GM12892 (cell line): ENCODE measurements around the gene CCNYL1.

Experiments used
- DNase-seq: peaks from one replicate; pipeline ENCODE4 v3.0.0; 2011; ENCODE audit not compliant: insufficient read length
- FAIRE-seq: peaks from 2 replicates; lab custom pipeline; 2011; peaks lifted over from hg19 to GRCh38; lab: Jason Lieb, UNC
- POLR2A ChIP-seq: IDR thresholded peaks from 2 replicates; pipeline ENCODE4 v1.6.1; 2011; ENCODE audit warnings: low read depth, low read length, control low read depth
- POLR2AphosphoS5 ChIP-seq: IDR thresholded peaks from 2 replicates; pipeline ENCODE4 v1.6.1; 2011; ENCODE audit warnings: low read depth, low read length, control low read depth
- TAF1 ChIP-seq: IDR thresholded peaks from 2 replicates; pipeline ENCODE4 v1.6.1; 2011; ENCODE audit warnings: low read depth, mild to moderate bottlenecking, control low read depth, low read length, borderline replicate concordance

The CCNYL1 gene

DNA sequence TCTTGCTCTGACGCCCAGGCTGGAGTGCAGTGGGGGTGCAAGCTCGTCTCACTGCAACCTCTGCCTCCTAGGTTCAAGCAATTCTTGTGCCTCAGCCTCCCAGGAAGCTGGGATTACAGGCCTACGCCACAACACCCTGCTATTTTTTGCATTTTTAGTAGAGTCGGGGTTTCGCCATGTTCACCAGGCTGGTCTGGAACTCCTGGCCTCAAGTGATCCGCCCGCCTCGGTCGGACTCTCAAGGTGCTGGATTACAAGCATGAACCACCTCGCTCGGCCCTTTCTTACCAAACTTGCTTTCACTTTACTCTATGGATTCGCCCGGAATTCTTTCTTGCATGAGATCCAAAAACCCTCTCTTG lies 61.4 kb downstream of the CCNYL1 start:
- DNase-seq (no peak), FAIRE-seq (no peak)
- TF ChIP-seq POLR2A (no peak), POLR2AphosphoS5 (no peak), TAF1 (no peak)

DNA sequence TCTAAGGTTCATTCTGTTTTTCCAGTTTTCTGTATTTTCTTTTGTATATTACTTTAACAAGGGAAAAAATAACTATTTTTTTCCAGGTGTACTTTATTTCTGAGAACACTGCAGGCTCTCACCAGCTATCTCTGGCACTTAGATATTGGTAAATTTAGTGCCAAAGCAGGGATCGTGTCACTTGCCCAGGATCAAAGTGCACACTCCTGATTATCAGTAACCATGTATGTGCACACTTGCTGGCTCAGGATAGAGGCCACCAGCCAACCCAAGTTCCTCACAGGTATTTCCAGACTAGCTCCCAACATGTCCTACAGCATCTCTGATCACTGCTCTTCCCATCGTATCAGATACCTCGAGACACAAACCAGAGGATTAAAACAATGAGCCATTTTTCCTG lies 64.0 kb downstream of the CCNYL1 start:
- DNase-seq, result no peak
- TF ChIP-seq POLR2AphosphoS5, result no peak
- TF ChIP-seq POLR2A, result no peak
- no peak for TF ChIP-seq TAF1
- FAIRE-seq, result no peak

DNA sequence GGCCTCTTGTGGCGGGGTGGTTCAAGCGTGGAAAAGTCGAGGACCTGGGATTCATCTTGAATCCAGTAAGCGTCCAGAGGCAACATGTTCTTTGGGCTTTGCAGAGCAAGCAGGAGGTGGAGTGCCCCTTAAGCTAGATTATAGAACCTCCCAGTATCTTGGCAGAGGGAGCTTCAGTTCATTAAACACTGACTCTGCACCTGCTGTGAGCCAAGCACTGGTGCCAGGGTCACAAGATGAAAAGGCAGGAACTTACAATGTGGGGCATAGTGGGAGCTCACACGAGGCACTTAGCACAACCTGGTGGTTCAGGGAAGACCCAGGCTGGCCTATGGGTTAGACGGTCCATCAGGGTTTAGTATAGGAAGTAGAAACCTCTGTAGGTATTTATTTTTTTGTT lies 65.7 kb downstream of the CCNYL1 start:
- FAIRE-seq (no peak), DNase-seq (no peak)
- no peak for TF ChIP-seq POLR2AphosphoS5
- TF ChIP-seq POLR2A, result no peak
- TF ChIP-seq TAF1, result no peak

GRCh38 chr2:207778298-207778882 lies 67.0 kb downstream of the CCNYL1 start:
- TF ChIP-seq POLR2AphosphoS5 (no peak), POLR2A (no peak), TAF1 (no peak)
- DNase-seq, result no peak
- FAIRE-seq, result no peak

DNA sequence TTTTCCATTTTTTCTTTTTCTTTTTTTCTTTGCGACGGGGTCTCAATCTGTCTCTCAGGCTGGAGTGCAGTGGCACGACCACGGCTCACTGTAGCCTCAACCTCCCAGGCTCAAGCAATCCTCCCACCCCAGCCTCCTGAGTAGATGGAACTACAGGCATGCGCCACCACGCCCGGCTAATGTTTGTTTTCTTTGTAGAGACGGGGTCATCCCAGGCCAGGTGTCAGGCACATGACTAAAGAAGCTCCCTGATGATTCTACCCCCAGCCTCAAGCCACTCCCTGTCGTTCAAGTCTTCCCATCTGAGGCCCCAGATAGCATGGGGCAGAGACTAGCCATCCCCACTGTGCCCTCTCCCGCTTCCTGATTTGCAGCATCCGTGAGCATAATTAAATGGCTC lies 68.1 kb downstream of the CCNYL1 start:
- TF ChIP-seq POLR2AphosphoS5, result no peak
- no peak for TF ChIP-seq TAF1
- no peak for TF ChIP-seq POLR2A
- FAIRE-seq, result no peak

DNA sequence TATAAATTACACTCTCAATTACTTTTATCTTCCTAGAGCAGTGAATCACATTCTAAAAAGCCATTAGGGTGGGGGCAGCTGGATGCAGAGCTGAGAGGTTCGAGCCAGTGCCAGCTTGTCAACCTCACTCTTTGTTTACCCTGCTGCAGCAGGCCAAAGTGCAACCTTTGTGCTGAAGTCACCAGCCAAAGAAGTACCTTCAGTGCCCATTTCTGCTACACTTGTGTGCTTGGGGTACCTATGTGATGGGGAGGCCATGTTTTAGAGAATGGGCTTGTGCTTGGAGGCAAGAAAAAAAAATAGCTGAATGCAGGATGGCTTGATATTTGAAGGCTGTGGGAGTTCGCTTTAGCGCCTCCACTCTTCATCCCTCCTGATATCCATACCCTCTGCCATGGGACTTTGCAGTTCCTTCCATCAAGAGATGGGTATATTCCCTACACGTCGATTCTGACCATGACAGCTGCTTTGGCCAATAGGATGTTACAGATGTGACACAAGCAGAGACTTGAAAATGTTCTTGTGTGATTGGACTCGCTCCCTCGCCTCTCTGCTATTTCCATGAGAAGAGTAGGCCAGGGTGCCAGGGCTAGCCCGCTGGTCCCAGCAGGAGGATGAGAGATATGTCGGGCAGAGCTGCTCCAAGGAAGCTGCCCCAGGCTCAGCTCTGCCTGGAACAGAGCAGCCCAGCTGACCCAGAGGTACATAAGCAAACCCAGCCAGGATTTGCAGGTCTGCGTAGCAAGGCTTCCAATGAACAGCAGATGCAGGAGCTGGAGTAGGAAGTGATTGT lies 71.0 kb downstream of the CCNYL1 start:
- TF ChIP-seq TAF1 (no peak), POLR2A (no peak), POLR2AphosphoS5 (no peak)
- FAIRE-seq (no peak), DNase-seq (no peak)

More for the DNA sequence above, 68.1 kb downstream of the CCNYL1 start:
- no peak for DNase-seq

GRCh38 chr2:207783514-207783913 lies 72.1 kb downstream of the CCNYL1 start:
- TF ChIP-seq POLR2AphosphoS5, result no peak
- no peak for TF ChIP-seq TAF1
- no peak for TF ChIP-seq POLR2A
- no peak for DNase-seq
- FAIRE-seq, result no peak

DNA sequence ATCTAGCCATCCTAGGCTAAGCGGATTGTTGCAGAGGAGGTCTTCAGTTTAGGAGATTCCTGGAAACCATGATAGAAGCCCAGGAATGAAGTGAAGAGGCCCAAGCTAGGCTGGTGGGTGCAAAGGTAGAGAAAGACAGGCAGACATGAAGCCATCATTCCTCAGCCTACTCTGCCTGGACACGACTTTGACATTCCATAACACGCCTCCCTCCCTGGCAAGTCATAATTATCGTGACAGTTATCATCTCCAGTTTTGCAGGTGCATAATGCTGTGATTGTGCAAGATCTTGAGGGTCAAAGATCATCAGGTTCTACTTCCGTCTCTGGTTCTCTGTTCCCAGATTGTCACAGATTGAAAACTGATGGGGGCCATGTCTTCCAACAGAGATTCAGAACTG lies 73.5 kb downstream of the CCNYL1 start:
- DNase-seq (no peak), FAIRE-seq (no peak)
- no peak for TF ChIP-seq TAF1
- TF ChIP-seq POLR2A, result no peak
- no peak for TF ChIP-seq POLR2AphosphoS5

- DNase-seq (no peak), FAIRE-seq (no peak)
- TF ChIP-seq POLR2AphosphoS5, result no peak
These were observed 75.6 kb downstream of the CCNYL1 start for GRCh38 chr2:207787017-207787416.

- FAIRE-seq (no peak), DNase-seq (no peak)
- TF ChIP-seq POLR2AphosphoS5 (no peak), POLR2A (no peak), TAF1 (no peak)
These were observed 76.4 kb downstream of the CCNYL1 start for GRCh38 chr2:207787800-207788199.

GRCh38 chr2:207790898-207791297 lies 79.5 kb downstream of the CCNYL1 start:
- FAIRE-seq (no peak), DNase-seq (no peak)
- TF ChIP-seq POLR2AphosphoS5 (no peak), POLR2A (no peak), TAF1 (no peak)

- DNase-seq (no peak), FAIRE-seq (no peak)
- TF ChIP-seq TAF1, result no peak
- no peak for TF ChIP-seq POLR2A
- no peak for TF ChIP-seq POLR2AphosphoS5
These were observed 80.3 kb downstream of the CCNYL1 start for GRCh38 chr2:207791579-207792243.
